Neural cell (in vitro differentiated cells): ENCODE data around the gene ALOX12B. TPM values are rescaled to one million over a fixed set of nuclear protein-coding genes. Genes with fewer than 3 reads are reported as not detected.

Experiments
- H2AFZ ChIP-seq: fragments of 200-600, 300-800 bp; sonication (generic), shearing (Covaris generic); 2 replicates; pipeline ENCODE4 v1.6.0; 2014; ENCODE audit warnings: low read depth, mild to moderate bottlenecking, antibody characterized with exemption, low read length, moderate library complexity
- H3F3A ChIP-seq: fragments of 200-600 bp; shearing (Covaris generic); 2 replicates; pipeline ENCODE4 v1.6.1; 2016; ENCODE audit warnings: mild to moderate bottlenecking, moderate library complexity, mixed read lengths, antibody characterized with exemption, low read length; ENCODE audit not compliant: insufficient read depth, poor library complexity, severe bottlenecking
- H3K27ac ChIP-seq: fragments of 200-600, 300-800 bp; sonication (generic), shearing (Covaris generic); 2 replicates; pipeline ENCODE4 v1.5.1; 2014; ENCODE audit warnings: mild to moderate bottlenecking, low read length, moderate library complexity
- H3K27me3 ChIP-seq: fragments of 300-800, 200-600 bp; sonication (generic), shearing (Covaris generic); 2 replicates; pipeline ENCODE4 v1.6.0; 2014; ENCODE audit warnings: mild to moderate bottlenecking, low read depth, low read length, moderate library complexity; ENCODE audit not compliant: insufficient read depth
- H3K36me3 ChIP-seq: fragments of 300-800, 200-600 bp; sonication (generic), shearing (Covaris generic); 2 replicates; pipeline ENCODE4 v1.5.1; 2014; ENCODE audit warnings: mild to moderate bottlenecking, antibody characterized with exemption, low read length, moderate library complexity; ENCODE audit not compliant: insufficient read depth
- H3K4me2 ChIP-seq: fragments of 300-800, 200-600 bp; sonication (generic), shearing (Covaris generic); 2 replicates; pipeline ENCODE4 v1.6.0; 2014; ENCODE audit warnings: mild to moderate bottlenecking, low read length
- H3K4me3 ChIP-seq: fragments of 300-800, 200-600 bp; sonication (generic), shearing (Covaris generic); 2 replicates; pipeline ENCODE4 v1.5.1; 2014; ENCODE audit warnings: mild to moderate bottlenecking, low read length, moderate library complexity
- H3K79me2 ChIP-seq: fragments of 200-600 bp; shearing (Covaris generic); replicated peaks from 2 replicates; pipeline ENCODE4 v1.6.0; 2014; ENCODE audit warnings: mild to moderate bottlenecking, low read length, moderate library complexity; ENCODE audit not compliant: insufficient read depth
- H3K9ac ChIP-seq: fragments of 300-800, 200-600 bp; sonication (generic), shearing (Covaris generic); 2 replicates; pipeline ENCODE4 v1.6.1; 2016; ENCODE audit warnings: mild to moderate bottlenecking, low read length, mixed read lengths
- H3K9me2 ChIP-seq: fragments of 200-600 bp; shearing (Covaris generic); 2 replicates; pipeline ENCODE4 v1.6.1; 2016; ENCODE audit warnings: mild to moderate bottlenecking, low read length, mixed read lengths; ENCODE audit not compliant: insufficient read depth
- H3K9me3 ChIP-seq: fragments of 200-600, 300-800 bp; sonication (generic), shearing (Covaris generic); 2 replicates; pipeline ENCODE4 v1.6.1; 2016; ENCODE audit warnings: mild to moderate bottlenecking, mixed run types, low read length, moderate library complexity, mixed read lengths
- H4K20me1 ChIP-seq: fragments of 200-600 bp; shearing (Covaris generic); 2 replicates; pipeline ENCODE4 v1.6.1; 2016; ENCODE audit warnings: mild to moderate bottlenecking, mixed run types; ENCODE audit not compliant: insufficient read depth
- EP300 ChIP-seq: fragments of 450-650 bp; conservative IDR thresholded peaks from 2 replicates; pipeline ENCODE4 v1.6.1; 2014; ENCODE audit warnings: antibody characterized with exemption, mild to moderate bottlenecking, moderate library complexity; ENCODE audit not compliant: poor library complexity, severe bottlenecking
- EZH2 ChIP-seq: fragments of 200-600, 300-800 bp; shearing (Covaris generic), sonication (generic); IDR thresholded peaks from 2 replicates; pipeline ENCODE4 v1.6.1; 2014; ENCODE audit warnings: antibody characterized with exemption, low read length, borderline replicate concordance, mild to moderate bottlenecking; ENCODE audit not compliant: insufficient read depth, poor library complexity, severe bottlenecking
- MXI1 ChIP-seq: fragments of 450-650 bp; conservative IDR thresholded peaks from 2 replicates; pipeline ENCODE4 v1.6.1; 2014; ENCODE audit warnings: antibody characterized with exemption, mild to moderate bottlenecking; ENCODE audit not compliant: poor library complexity, severe bottlenecking
- POLR2AphosphoS5 ChIP-seq: IDR thresholded peaks from 2 replicates; pipeline ENCODE4 v1.6.1; 2012
- RAD21 ChIP-seq: fragments of 450-650 bp; conservative IDR thresholded peaks from 2 replicates; pipeline ENCODE4 v1.6.1; 2014; ENCODE audit warnings: antibody characterized with exemption, mild to moderate bottlenecking, moderate library complexity
- SMC3 ChIP-seq: fragments of 450-650 bp; conservative IDR thresholded peaks from 2 replicates; pipeline ENCODE4 v1.6.1; 2014; ENCODE audit warnings: antibody characterized with exemption, mild to moderate bottlenecking, moderate library complexity; ENCODE audit not compliant: poor library complexity
- TAF1 ChIP-seq: IDR thresholded peaks from 2 replicates; pipeline ENCODE4 v1.6.1; 2012; ENCODE audit warnings: low read depth
- polyA plus RNA-seq: library from polyadenylated mRNA; depleted of rRNA; stranded (reverse); fragments of >200 nt; gene quantifications from 2 replicates; pipeline ENCODE4 v1.2.3, GENCODE V29; 2014
- TF ChIP-seq, protein P1 (sequence below): IDR thresholded peaks from 2 replicates; pipeline ENCODE4 v1.6.1; 2012; ENCODE audit warnings: borderline replicate concordance
- TF ChIP-seq, protein P2 (sequence below): fragments of 450-650 bp; IDR thresholded peaks from 2 replicates; pipeline ENCODE4 v1.5.1; 2014; ENCODE audit warnings: antibody characterized with exemption, mild to moderate bottlenecking, moderate library complexity; ENCODE audit not compliant: poor library complexity, severe bottlenecking

Gene ALOX12B
- polyA plus RNA-seq, 1 donor from 2014 or later, result 0.31 TPM

DNA sequence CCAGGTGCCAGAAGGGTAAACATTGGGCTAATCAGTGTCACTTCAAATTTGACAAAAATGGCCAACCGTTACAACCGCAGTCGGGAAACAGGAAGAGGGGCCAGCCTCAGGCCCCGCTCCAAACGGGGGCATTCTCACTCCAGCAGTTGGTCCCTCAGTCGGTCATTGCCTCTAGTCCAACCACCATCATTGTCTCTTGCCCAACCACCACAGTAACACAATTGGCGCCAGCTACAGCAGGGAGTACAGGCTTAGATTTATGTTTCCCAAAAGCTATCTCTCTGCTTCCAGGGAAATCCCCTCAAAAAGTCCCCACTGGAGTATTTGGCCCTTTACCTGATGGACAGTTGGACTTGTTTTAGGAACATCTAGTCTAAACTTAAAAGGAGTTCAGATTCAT is 28.4 kb downstream of the ALOX12B start:
- Histone ChIP-seq H3K9me2 (no peaks in the 10 kb centered on the region), H3F3A (no peaks in the 10 kb centered on the region), H3K9ac (no peak overlapping the region), H3K9me3 (no peaks in the 10 kb centered on the region), H3K27ac (no peak overlapping the region), H3K4me3 (no peak overlapping the region), H2AFZ (no peak overlapping the region), H3K79me2 (no peaks in the 10 kb centered on the region), H4K20me1 (no peaks in the 10 kb centered on the region), H3K36me3 (no peaks in the 10 kb centered on the region), H3K27me3 (peaks cover 51% of the 10 kb centered on the region), H3K4me2 (no peak overlapping the region)
- TF ChIP-seq SMC3, result no peak
- TF ChIP-seq MXI1, result no peak
- TF ChIP-seq POLR2AphosphoS5, result no peak
- TF ChIP-seq RAD21, result no peak
- TF ChIP-seq EP300, result no peak
- TF ChIP-seq, protein P1, sequence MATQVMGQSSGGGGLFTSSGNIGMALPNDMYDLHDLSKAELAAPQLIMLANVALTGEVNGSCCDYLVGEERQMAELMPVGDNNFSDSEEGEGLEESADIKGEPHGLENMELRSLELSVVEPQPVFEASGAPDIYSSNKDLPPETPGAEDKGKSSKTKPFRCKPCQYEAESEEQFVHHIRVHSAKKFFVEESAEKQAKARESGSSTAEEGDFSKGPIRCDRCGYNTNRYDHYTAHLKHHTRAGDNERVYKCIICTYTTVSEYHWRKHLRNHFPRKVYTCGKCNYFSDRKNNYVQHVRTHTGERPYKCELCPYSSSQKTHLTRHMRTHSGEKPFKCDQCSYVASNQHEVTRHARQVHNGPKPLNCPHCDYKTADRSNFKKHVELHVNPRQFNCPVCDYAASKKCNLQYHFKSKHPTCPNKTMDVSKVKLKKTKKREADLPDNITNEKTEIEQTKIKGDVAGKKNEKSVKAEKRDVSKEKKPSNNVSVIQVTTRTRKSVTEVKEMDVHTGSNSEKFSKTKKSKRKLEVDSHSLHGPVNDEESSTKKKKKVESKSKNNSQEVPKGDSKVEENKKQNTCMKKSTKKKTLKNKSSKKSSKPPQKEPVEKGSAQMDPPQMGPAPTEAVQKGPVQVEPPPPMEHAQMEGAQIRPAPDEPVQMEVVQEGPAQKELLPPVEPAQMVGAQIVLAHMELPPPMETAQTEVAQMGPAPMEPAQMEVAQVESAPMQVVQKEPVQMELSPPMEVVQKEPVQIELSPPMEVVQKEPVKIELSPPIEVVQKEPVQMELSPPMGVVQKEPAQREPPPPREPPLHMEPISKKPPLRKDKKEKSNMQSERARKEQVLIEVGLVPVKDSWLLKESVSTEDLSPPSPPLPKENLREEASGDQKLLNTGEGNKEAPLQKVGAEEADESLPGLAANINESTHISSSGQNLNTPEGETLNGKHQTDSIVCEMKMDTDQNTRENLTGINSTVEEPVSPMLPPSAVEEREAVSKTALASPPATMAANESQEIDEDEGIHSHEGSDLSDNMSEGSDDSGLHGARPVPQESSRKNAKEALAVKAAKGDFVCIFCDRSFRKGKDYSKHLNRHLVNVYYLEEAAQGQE, result no peak
- TF ChIP-seq, protein P2, sequence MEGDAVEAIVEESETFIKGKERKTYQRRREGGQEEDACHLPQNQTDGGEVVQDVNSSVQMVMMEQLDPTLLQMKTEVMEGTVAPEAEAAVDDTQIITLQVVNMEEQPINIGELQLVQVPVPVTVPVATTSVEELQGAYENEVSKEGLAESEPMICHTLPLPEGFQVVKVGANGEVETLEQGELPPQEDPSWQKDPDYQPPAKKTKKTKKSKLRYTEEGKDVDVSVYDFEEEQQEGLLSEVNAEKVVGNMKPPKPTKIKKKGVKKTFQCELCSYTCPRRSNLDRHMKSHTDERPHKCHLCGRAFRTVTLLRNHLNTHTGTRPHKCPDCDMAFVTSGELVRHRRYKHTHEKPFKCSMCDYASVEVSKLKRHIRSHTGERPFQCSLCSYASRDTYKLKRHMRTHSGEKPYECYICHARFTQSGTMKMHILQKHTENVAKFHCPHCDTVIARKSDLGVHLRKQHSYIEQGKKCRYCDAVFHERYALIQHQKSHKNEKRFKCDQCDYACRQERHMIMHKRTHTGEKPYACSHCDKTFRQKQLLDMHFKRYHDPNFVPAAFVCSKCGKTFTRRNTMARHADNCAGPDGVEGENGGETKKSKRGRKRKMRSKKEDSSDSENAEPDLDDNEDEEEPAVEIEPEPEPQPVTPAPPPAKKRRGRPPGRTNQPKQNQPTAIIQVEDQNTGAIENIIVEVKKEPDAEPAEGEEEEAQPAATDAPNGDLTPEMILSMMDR, result no peak

DNA sequence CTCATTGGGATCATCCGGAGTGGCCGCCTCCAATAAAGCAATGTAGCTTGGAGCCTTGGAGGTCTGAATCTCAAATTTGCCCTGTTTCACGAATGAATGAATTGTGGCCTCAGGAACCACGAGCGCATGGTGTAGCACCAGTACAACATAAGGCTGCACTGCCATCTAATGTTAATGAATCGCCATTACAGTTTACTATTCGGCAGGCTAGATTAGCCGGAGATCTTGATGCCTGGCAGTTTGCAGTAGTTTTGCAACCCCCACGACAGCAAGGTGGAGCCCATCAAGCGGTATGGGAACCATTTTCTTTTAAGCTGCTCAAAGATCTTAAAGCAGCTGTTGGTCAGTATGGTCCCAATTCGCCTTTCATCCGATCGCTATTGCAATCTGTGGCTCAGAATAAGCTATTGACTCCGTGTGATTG is 29.8 kb downstream of the ALOX12B start:
- H2AFZ ChIP-seq, result no peak overlapping the region
- no peaks in the 10 kb centered on the region for H3K36me3 ChIP-seq
- H3F3A ChIP-seq, result no peaks in the 10 kb centered on the region
- H3K4me2 ChIP-seq, result no peak overlapping the region
- no peaks in the 10 kb centered on the region for H3K79me2 ChIP-seq
- no peaks in the 10 kb centered on the region for H3K9me3 ChIP-seq
- peaks cover 39% of the 10 kb centered on the region for H3K27me3 ChIP-seq
- no peak overlapping the region for H3K4me3 ChIP-seq
- H3K9ac ChIP-seq, result no peak overlapping the region
- no peak overlapping the region for H3K27ac ChIP-seq
- no peaks in the 10 kb centered on the region for H4K20me1 ChIP-seq
- no peaks in the 10 kb centered on the region for H3K9me2 ChIP-seq
- TF ChIP-seq, protein P2, result peak; percentile 93
- no peak for TF ChIP-seq POLR2AphosphoS5
- TF ChIP-seq MXI1, result peak; percentile 71
- TF ChIP-seq, protein P1, result no peak
- TF ChIP-seq EZH2, result no peak
- TF ChIP-seq SMC3, result peak; percentile 85
- no peak for TF ChIP-seq EP300
- no peak for TF ChIP-seq TAF1
- TF ChIP-seq RAD21, result peak; percentile 89
